NT2/D1 (cell line): Measurements from ENCODE around the gene CRKL.

Source experiments
- SUZ12 ChIP-seq: IDR thresholded peaks from 2 replicates; pipeline ENCODE4 v1.6.1; 2011; ENCODE audit not compliant: insufficient read length, insufficient read depth; ENCODE audit errors: extremely low read depth
- YY1 ChIP-seq: IDR thresholded peaks from 2 replicates; pipeline ENCODE4 v1.6.1; 2011; ENCODE audit not compliant: insufficient read length, insufficient read depth
- ZNF274 ChIP-seq: IDR thresholded peaks from 2 replicates; pipeline ENCODE4 v1.6.1; 2011; ENCODE audit warnings: mild to moderate bottlenecking, low read depth, low read length

DNA sequence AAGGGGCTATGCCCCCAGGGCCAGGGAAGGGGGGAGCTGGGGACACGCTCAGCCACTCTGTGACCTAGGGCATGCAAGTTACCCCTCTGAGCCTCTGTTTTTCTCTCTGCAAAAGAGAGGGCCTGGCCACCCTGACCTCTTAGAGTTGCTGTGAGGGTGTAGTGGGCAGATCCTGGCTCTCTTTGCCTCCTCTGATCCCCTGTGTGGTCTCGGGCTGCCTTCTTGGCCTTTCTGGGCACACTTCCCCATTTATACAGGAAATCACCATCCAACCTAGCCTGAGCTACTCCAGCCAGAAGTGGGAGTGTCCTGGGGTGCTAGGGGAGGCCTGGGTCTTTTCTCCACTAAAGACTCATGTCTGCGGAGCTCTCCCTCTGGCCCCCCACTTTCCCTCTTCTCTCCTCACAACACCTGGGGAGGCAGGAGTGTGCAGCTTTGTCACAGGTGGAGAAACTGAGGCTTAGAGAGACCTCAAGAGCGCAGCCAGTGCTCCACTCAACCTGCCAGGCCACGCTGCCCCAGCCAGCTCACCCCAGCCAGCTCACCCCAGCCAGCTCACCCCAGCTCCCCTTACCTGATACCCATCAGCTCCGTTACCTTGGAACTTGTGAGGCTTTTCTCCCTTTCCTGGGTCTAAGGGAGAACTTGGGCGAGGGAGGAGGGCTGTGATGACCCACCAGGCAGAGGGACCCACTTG lies 51.2 kb downstream of the CRKL start:
- TF ChIP-seq YY1 (no peak), ZNF274 (no peak), SUZ12 (no peak)
